BJ (cell line): ENCODE data around the gene MAGI1. TPM values are rescaled to one million over a fixed set of nuclear protein-coding genes. Genes with fewer than 3 reads are reported as not detected.

ENCODE experiments used
- CTCF ChIA-PET: fragments of 350-600 bp; formaldehyde crosslinking; extraction: SDS; loops from one replicate; lab custom pipeline; 2021; ENCODE audit warnings: antibody characterized with exemption, inconsistent platforms; lab: Yijun Ruan, JAX
- POLR2A ChIA-PET: fragments of 300-600 bp; sonication (Branson Sonifier 250); formaldehyde crosslinking; extraction: SDS; loops from one replicate; lab custom pipeline; 2021; ENCODE audit warnings: antibody characterized with exemption; lab: Charles Lee
- DNase-seq: peaks from one replicate; pipeline ENCODE4 v3.0.0-alpha.2; 2011; ENCODE audit warnings: low read depth
- H3K27me3 ChIP-seq: 2 replicates; pipeline ENCODE4 v1.6.0; 2011; ENCODE audit warnings: low read length; ENCODE audit not compliant: control insufficient read depth, insufficient read depth
- H3K36me3 ChIP-seq: 2 replicates; pipeline ENCODE4 v1.5.1; 2011; ENCODE audit warnings: low read length; ENCODE audit not compliant: control insufficient read depth, insufficient read depth
- H3K4me3 ChIP-seq: 2 replicates; pipeline ENCODE4 v1.5.1; 2011; ENCODE audit warnings: low read depth, mild to moderate bottlenecking, control low read depth, low read length
- polyA plus RNA-seq: library from polyadenylated mRNA; depleted of rRNA; stranded (reverse); fragments of >200 nt; gene quantifications from 2 replicates; pipeline ENCODE4 v1.2.3, GENCODE V29; 2011
- TF ChIP-seq, protein P1 (sequence below): IDR thresholded peaks from 2 replicates; pipeline ENCODE4 v1.5.1; 2011; ENCODE audit warnings: low read depth, mild to moderate bottlenecking, control low read depth, inconsistent platforms, low read length, moderate library complexity; ENCODE audit not compliant: insufficient read depth

MAGI1 gene
- polyA plus RNA-seq, 1 experiment: 14.4 TPM

- no peak overlapping the region for H3K4me3 ChIP-seq
- CTCF ChIA-PET: no interaction called here
- H3K36me3 ChIP-seq: no peaks in the 10 kb centered on the region
- TF ChIP-seq, protein P1, sequence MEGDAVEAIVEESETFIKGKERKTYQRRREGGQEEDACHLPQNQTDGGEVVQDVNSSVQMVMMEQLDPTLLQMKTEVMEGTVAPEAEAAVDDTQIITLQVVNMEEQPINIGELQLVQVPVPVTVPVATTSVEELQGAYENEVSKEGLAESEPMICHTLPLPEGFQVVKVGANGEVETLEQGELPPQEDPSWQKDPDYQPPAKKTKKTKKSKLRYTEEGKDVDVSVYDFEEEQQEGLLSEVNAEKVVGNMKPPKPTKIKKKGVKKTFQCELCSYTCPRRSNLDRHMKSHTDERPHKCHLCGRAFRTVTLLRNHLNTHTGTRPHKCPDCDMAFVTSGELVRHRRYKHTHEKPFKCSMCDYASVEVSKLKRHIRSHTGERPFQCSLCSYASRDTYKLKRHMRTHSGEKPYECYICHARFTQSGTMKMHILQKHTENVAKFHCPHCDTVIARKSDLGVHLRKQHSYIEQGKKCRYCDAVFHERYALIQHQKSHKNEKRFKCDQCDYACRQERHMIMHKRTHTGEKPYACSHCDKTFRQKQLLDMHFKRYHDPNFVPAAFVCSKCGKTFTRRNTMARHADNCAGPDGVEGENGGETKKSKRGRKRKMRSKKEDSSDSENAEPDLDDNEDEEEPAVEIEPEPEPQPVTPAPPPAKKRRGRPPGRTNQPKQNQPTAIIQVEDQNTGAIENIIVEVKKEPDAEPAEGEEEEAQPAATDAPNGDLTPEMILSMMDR: no peak
- no peaks in the 10 kb centered on the region; the same call in 1 of the 2 replicates for H3K27me3 ChIP-seq
- POLR2A ChIA-PET: no interaction called here
- DNase-seq: no peak
Observed at GRCh38 chr3:65596029-65596300, 442.8 kb downstream of the MAGI1 start.

GRCh38 chr3:65595222-65596028 lies 443.3 kb downstream of the MAGI1 start:
- Histone ChIP-seq H3K27me3 (no peaks in the 10 kb centered on the region; the same call in 1 of the 2 replicates), H3K4me3 (no peak overlapping the region), H3K36me3 (no peaks in the 10 kb centered on the region)
- ChIA-PET POLR2A (no interaction called here), CTCF (no interaction called here)
- DNase-seq: no peak
- TF ChIP-seq, protein P1: no peak

DNA sequence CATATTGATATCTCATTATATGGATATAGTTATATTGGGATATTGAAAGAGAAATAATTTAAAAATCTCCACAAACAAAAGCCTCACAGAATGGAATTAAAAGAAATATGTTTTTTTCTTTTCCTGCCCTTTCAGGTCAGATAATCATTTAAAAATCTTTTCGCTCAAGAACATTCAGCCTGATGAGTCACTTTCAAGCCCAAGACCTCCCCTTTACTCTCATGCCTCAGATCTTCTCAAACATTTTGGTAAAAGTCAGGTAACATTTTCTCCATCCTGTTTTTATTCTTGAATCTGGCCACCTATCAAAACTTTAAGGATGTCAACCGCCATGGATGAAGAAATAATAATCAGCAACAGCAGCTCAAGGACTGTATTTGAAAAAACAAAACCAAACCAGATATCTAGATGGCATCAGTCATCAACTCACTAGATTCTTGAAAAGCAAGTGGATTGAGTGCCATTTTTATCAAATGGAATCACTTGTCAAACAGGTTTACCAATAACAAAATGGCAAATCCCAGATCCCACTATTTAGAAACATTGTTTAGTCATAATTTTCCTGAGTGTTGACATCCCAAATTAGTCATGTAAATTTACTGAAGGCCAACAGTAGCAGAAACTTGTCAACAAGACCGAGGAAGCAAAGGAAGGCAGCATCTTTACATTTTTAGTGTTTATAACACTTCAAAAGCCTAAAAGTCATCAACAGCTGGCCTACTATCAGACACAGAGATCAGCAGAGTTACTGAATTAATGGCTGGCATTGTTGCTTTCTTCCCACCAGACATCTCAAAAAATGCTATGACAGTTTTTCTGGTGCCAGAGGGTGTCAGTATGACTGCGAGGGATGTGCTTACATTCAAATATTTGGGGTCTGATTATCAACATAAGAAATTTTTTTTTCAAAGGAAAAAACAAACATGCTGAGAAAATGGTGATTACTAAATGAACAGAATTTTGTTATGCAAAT lies 444.7 kb downstream of the MAGI1 start:
- POLR2A ChIA-PET: no interaction called here
- DNase-seq: no peak
- Histone ChIP-seq H3K4me3 (no peak overlapping the region), H3K36me3 (no peaks in the 10 kb centered on the region), H3K27me3 (no peaks in the 10 kb centered on the region; the same call in 1 of the 2 replicates)
- CTCF ChIA-PET: interaction anchor here (0.6 kb wide), 1 partner anchor 154 kb away, joined by 3 read pairs; no protein-coding TSS in a partner anchor
- TF ChIP-seq, protein P1: no peak

DNA sequence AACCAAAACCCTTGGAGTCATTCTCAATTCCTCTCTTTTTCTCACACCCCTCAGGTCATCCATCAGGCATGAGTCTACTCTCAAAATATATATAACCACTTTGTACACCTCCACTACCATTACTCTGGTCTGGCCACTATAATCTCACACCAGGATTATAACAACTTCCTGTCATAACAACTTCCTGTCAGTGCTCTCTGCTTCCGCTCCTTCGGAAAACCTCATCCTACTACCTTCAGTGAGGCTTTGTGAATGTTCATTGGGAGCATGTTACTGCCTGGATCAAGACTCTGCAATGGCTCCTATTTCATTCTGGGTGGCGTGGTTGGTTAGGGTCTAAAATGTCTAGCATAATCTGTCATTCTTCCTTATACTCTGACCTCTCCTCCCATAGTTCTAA lies 447.4 kb downstream of the MAGI1 start:
- CTCF ChIA-PET: no interaction called here
- H3K27me3 ChIP-seq: no peaks in the 10 kb centered on the region
- TF ChIP-seq, protein P1: no peak

GRCh38 chr3:65588884-65589283 lies 449.8 kb downstream of the MAGI1 start:
- TF ChIP-seq, protein P1: no peak
- H3K4me3 ChIP-seq: no peak overlapping the region
- POLR2A ChIA-PET: no interaction called here
- CTCF ChIA-PET: no interaction called here
- DNase-seq: no peak
- no peaks in the 10 kb centered on the region for H3K27me3 ChIP-seq
- no peaks in the 10 kb centered on the region for H3K36me3 ChIP-seq

More for the DNA sequence above, 447.4 kb downstream of the MAGI1 start:
- POLR2A ChIA-PET: no interaction called here
- DNase-seq: no peak
- Histone ChIP-seq H3K36me3 (no peaks in the 10 kb centered on the region), H3K4me3 (no peak overlapping the region)
